Mesothelial cell of epicardium (in vitro differentiated cells): ENCODE measurements around the gene COMTD1. TPM values are rescaled to one million over a fixed set of nuclear protein-coding genes. Genes with fewer than 3 reads are reported as not detected.

Source experiments
- DNase-seq, 2 experiments: peaks; one replicate each; pipeline ENCODE4 v3.0.0; 2021; ENCODE audit warnings: low spot score in 2 of 2; ENCODE audit not compliant: unreplicated experiment in 2 of 2
- H3K27ac Mint-ChIP-seq: 2 replicates; pipeline ENCODE4 v1.8.0; 2021; ENCODE audit warnings: mixed read lengths
- H3K27me3 Mint-ChIP-seq: 2 replicates; pipeline ENCODE4 v1.8.0; 2021; ENCODE audit warnings: low read depth, mixed read lengths
- H3K36me3 Mint-ChIP-seq: 2 replicates; pipeline ENCODE4 v1.8.0; 2021; ENCODE audit warnings: mixed read lengths
- H3K4me1 Mint-ChIP-seq: 2 replicates; pipeline ENCODE4 v1.8.0; 2021; ENCODE audit warnings: mixed read lengths
- H3K4me3 Mint-ChIP-seq: 2 replicates; pipeline ENCODE4 v1.8.0; 2021; ENCODE audit warnings: mild to moderate bottlenecking, moderate library complexity, mixed read lengths
- H3K9me3 Mint-ChIP-seq: 2 replicates; pipeline ENCODE4 v1.8.0; 2021; ENCODE audit warnings: mixed read lengths
- CTCF ChIP-seq: fragments of 200-600 bp; sonication (generic); IDR thresholded peaks from one replicate; pipeline ENCODE4 v1.5.0; 2021; ENCODE audit warnings: antibody characterized with exemption; ENCODE audit not compliant: unreplicated experiment
- total RNA-seq: library from RNA; stranded (reverse); gene quantifications from 3 replicates; pipeline ENCODE4 v1.2.1, GENCODE V29; 2021

Gene COMTD1
- total RNA-seq, 1 donor from 2014 or later: 13.9 TPM

- Mint-ChIP-seq H3K27ac (no peak overlapping the region), H3K27me3 (peaks cover 7% of the 10 kb centered on the region), H3K36me3 (no peaks in the 10 kb centered on the region), H3K4me1 (peaks cover 5% of the 10 kb centered on the region), H3K9me3 (peaks cover 4% of the 10 kb centered on the region), H3K4me3 (no peak overlapping the region)
- DNase-seq: no peak
- TF ChIP-seq CTCF: no peak
These were observed 9.0 kb upstream of the COMTD1 start for GRCh38 chr10:75244487-75245353.

GRCh38 chr10:75243426-75243825, 7.7 kb upstream of the COMTD1 start:
- Mint-ChIP-seq H3K4me1 (peaks cover 14% of the 10 kb centered on the region), H3K27ac (no peak overlapping the region), H3K36me3 (no peaks in the 10 kb centered on the region), H3K9me3 (peaks cover 4% of the 10 kb centered on the region), H3K4me3 (no peak overlapping the region), H3K27me3 (peaks cover 8% of the 10 kb centered on the region)
- no peak for TF ChIP-seq CTCF
- no peak for DNase-seq

- peaks cover 14% of the 10 kb centered on the region for H3K4me1 Mint-ChIP-seq
- TF ChIP-seq CTCF: no peak
These were observed 4.7 kb upstream of the COMTD1 start for GRCh38 chr10:75240329-75241076.

GRCh38 chr10:75239096-75239790, 3.5 kb upstream of the COMTD1 start:
- H3K4me1 Mint-ChIP-seq: peaks cover 14% of the 10 kb centered on the region
- H3K4me3 Mint-ChIP-seq: peak overlapping the region; percentile 9
- H3K36me3 Mint-ChIP-seq: no peaks in the 10 kb centered on the region
- no peak overlapping the region for H3K27ac Mint-ChIP-seq
- H3K9me3 Mint-ChIP-seq: peaks cover 3% of the 10 kb centered on the region
- peaks cover 8% of the 10 kb centered on the region for H3K27me3 Mint-ChIP-seq
- TF ChIP-seq CTCF: no peak
- no peak for DNase-seq

More at GRCh38 chr10:75240329-75241076, 4.7 kb upstream of the COMTD1 start:
- H3K4me3 Mint-ChIP-seq: no peak overlapping the region
- no peaks in the 10 kb centered on the region for H3K36me3 Mint-ChIP-seq
- no peak for DNase-seq
- peaks cover 8% of the 10 kb centered on the region for H3K27me3 Mint-ChIP-seq
- H3K27ac Mint-ChIP-seq: no peak overlapping the region
- peaks cover 4% of the 10 kb centered on the region for H3K9me3 Mint-ChIP-seq

- Mint-ChIP-seq H3K4me1 (peaks cover 18% of the 10 kb centered on the region), H3K27me3 (peaks cover 6% of the 10 kb centered on the region), H3K36me3 (no peaks in the 10 kb centered on the region), H3K9me3 (no peaks in the 10 kb centered on the region), H3K27ac (no peak overlapping the region), H3K4me3 (peak overlapping the region; percentile 9)
- no peak for TF ChIP-seq CTCF
- DNase-seq: no peak
These were observed 2.7 kb upstream of the COMTD1 start for GRCh38 chr10:75238182-75239095.
